HL-60 (cell line): ENCODE data around the gene CFAP61.
"Not testable (repeated sequence)": the region's sequence is repeated elsewhere in the genome, so short reads cannot be mapped to it uniquely, and the experiment has no call there.

Experiments used
- DNase-seq, 2 experiments: peaks; one replicate each; pipeline ENCODE4 v3.0.0-alpha.2; 2010 to 2020; ENCODE audit warnings: low read depth in 1 of 2, low spot score in 1 of 2
- H3K27ac ChIP-seq: fragments of 250-450 bp; sonication (Bioruptor Pico); replicated peaks from 2 replicates; pipeline ENCODE4 v1.5.1; 2020; ENCODE audit warnings: mild to moderate bottlenecking, moderate library complexity
- H3K27me3 ChIP-seq: fragments of 250-450 bp; sonication (Bioruptor Pico); 2 replicates; pipeline ENCODE4 v1.5.1; 2021; ENCODE audit warnings: mild to moderate bottlenecking, moderate library complexity; ENCODE audit not compliant: insufficient read depth, poor library complexity, severe bottlenecking
- H3K4me3 ChIP-seq: replicated peaks from 2 replicates; pipeline ENCODE4 v1.5.1; 2011; ENCODE audit warnings: mild to moderate bottlenecking, control low read depth, low read length; ENCODE audit not compliant: insufficient read depth
- CTCF ChIP-seq: IDR thresholded peaks from one replicate; pipeline ENCODE4 v1.5.1; 2011; ENCODE audit warnings: low read length, control low read depth, inconsistent platforms; ENCODE audit not compliant: insufficient read depth
- GABPA ChIP-seq: IDR thresholded peaks from 2 replicates; pipeline ENCODE4 v1.6.1; 2012; ENCODE audit warnings: low read depth
- POLR2AphosphoS5 ChIP-seq: IDR thresholded peaks from 2 replicates; pipeline ENCODE4 v1.6.1; 2012; ENCODE audit warnings: low read depth
- REST ChIP-seq: IDR thresholded peaks from 2 replicates; pipeline ENCODE4 v1.6.1; 2012; ENCODE audit warnings: low read depth; ENCODE audit not compliant: insufficient replicate concordance
- SPI1 ChIP-seq: IDR thresholded peaks from 2 replicates; pipeline ENCODE4 v1.6.1; 2012; ENCODE audit warnings: low read depth, mild to moderate bottlenecking, borderline replicate concordance

CFAP61 gene

GRCh38 chr20:20216941-20217340, 164.6 kb downstream of the CFAP61 start:
- Histone ChIP-seq H3K27me3 (no peaks in the 10 kb centered on the region), H3K27ac (no peak overlapping the region), H3K4me3 (no peak overlapping the region)
- DNase-seq = no peak
- no peak for TF ChIP-seq SPI1
- no peak for TF ChIP-seq REST
- TF ChIP-seq GABPA = no peak
- no peak for TF ChIP-seq POLR2AphosphoS5
- TF ChIP-seq CTCF = no peak

GRCh38 chr20:20217621-20218020, 165.3 kb downstream of the CFAP61 start:
- H3K4me3 ChIP-seq = no peak overlapping the region
- DNase-seq = no peak
- no peaks in the 10 kb centered on the region for H3K27me3 ChIP-seq
- H3K27ac ChIP-seq = no peak overlapping the region
- TF ChIP-seq CTCF = no peak
- TF ChIP-seq SPI1 = no peak
- no peak for TF ChIP-seq GABPA
- TF ChIP-seq POLR2AphosphoS5 = no peak
- TF ChIP-seq REST = no peak

GRCh38 chr20:20218106-20218505, 165.8 kb downstream of the CFAP61 start:
- H3K4me3 ChIP-seq, H3K27me3 ChIP-seq, H3K27ac ChIP-seq, DNase-seq: not testable (repeated sequence)

- Histone ChIP-seq H3K4me3 (no peak overlapping the region), H3K27me3 (no peaks in the 10 kb centered on the region), H3K27ac (no peak overlapping the region)
- TF ChIP-seq SPI1 (no peak), REST (no peak), GABPA (no peak), CTCF (no peak), POLR2AphosphoS5 (no peak)
- no peak for DNase-seq
Observed at GRCh38 chr20:20219016-20219415, 166.7 kb downstream of the CFAP61 start.
